Mammary epithelial cell (primary cell): ENCODE data around the gene FNDC3B.

Source experiments
- CTCF ChIP-seq, 2 donors: IDR thresholded peaks in 1 of 2; conservative IDR thresholded peaks in 1 of 2; 2 replicates each; pipeline ENCODE4 v1.5.1; 2011 to 2012; ENCODE audit warnings: inconsistent platforms in 2 of 2, low read length in 2 of 2, mild to moderate bottlenecking in 2 of 2, control low read depth in 1 of 2, low read depth in 1 of 2; ENCODE audit not compliant: insufficient read depth in 1 of 2; ENCODE audit errors: extremely low read depth in 1 of 2
- EZH2 ChIP-seq: IDR thresholded peaks from 2 replicates; pipeline ENCODE4 v1.6.1; 2012; ENCODE audit warnings: low read length, inconsistent platforms, borderline replicate concordance

- no peak for TF ChIP-seq CTCF (conservative IDR thresholded peaks at IDR 0.05 in 1 of 2, IDR thresholded peaks at IDR 0.05 in 1 of 2; ENCODE audit: extremely low read depth in 1 of 2, insufficient read depth in 1 of 2, low read depth in 1 of 2, low read length in 2 of 2)
- no peak for TF ChIP-seq EZH2
These were observed 278.6 kb downstream of the FNDC3B start for GRCh38 chr3:172317984-172318383.
